GM18861 (cell line): ENCODE measurements around the gene ANKRD65.
"Not testable (repeated sequence)": the region's sequence is repeated elsewhere in the genome, so short reads cannot be mapped to it uniquely, and the experiment has no call there.

ENCODE experiments used
- ATAC-seq: cut with Tn5 transposase; IDR thresholded peaks from one replicate; pipeline ENCODE4 v1.9.1; 2021; ENCODE audit not compliant: unreplicated experiment

Gene ANKRD65

DNA sequence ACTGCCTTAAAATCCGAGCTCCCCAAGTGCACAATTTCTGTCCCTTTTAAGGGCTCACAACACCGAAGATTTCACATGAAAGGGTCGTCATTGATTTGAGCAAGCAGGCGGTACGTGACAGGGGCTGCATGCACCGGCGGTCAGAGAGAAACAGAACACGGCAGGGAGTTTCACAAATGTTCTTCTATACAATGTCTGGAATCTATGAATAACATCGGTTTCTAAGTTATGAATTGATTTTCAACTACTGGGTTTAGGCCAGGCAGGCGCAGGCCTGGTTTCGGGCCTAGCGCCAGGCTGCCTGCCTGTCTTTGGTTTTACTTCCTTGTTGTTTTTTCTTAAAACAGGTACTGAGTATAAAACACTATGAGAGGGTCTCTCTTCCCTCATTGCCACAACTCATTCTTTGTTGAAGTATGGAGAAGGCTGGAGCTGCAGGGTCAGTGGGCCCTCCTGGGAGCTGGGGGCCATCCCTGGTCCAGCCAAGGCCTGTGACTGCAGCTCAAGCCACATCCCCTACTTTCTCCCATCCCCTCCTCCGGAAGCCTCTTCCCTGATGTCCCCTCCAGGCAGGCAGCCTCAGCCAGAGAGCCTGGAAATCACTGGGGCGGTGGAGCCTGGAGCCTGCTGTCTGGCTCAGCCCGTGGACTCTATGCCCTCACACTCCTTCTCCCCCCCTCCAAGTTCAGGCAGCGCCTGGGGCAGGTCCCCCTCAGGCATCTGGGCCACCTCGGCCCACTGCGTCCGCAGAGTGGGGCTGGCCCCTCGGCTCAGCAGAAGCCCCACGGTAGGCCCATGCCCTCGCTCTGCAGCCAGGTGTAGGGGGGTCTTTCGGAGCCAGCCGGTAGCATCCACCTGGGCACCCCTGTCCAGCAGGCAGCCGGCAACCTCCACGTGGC, 2.4 kb downstream of the ANKRD65 start:
- ATAC-seq, result no peak

DNA sequence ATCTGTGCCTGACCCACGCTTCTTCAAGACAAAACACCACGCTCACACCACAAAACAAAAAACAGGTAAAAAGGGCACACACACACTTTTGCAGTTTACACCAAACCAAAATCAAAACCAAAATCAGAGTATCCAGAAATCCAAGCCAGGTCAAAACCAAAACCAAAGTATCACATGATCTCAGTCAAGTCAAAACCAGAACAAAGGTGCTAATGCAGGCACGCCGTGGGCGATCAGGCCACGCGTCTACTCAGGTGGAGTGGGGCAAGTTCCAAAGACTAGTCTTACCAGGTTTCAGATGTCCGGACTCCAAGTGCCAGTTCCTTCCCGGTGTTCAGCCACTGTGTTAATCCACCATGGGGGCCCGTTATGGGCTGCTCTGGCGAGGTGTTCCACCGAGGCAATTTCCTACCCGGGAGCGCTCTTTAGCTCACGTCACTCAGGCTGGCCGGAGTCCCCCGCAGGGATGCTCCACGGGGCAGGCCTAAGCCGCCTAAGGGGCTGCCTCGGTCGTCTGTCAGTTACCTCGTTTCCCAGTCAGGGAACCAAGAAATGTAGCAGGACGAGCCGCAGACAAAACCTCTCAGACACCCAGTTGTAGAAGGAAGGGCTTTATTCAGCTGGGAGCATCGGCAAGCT, 3.1 kb downstream of the ANKRD65 start:
- ATAC-seq, result not testable (repeated sequence)

DNA sequence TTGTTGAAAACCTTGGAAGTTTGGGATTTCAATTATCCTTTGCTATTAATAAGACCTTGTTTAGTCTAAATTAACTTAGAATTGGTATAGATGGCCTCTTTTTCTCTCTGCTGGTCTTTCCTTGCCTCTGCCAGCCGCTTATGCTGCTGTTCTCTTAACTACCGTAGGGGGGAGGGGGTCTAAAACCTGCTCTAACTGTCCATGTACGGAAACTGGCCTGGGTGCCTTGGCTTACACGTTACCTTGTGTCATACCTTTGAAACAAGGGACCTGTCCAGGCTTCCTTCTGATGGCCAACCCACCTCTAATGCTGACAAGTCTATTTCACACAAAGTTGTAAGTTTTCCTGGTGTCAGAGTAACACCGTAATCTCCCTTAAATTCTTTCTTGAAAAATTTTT, 3.7 kb downstream of the ANKRD65 start:
- not testable (repeated sequence) for ATAC-seq

DNA sequence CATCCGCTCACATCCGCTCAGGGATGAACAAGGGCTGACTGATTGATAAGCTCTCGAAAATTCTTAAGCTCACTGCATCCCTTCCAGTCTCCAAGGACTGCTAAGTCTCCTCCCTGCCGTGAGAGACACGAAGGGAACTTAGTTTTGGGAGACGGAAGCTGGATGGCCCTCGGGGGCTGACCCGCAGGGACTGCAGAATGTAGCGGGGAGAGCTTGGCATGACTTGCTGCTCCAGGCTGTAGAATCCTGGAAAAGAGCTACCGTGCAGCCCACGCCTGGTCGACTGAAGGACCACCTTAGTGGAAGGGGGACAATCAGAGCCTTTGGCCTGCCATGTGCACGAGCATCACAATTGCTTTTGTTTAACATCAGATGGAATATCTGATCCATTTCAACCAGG, 5.3 kb downstream of the ANKRD65 start:
- ATAC-seq, result no peak

DNA sequence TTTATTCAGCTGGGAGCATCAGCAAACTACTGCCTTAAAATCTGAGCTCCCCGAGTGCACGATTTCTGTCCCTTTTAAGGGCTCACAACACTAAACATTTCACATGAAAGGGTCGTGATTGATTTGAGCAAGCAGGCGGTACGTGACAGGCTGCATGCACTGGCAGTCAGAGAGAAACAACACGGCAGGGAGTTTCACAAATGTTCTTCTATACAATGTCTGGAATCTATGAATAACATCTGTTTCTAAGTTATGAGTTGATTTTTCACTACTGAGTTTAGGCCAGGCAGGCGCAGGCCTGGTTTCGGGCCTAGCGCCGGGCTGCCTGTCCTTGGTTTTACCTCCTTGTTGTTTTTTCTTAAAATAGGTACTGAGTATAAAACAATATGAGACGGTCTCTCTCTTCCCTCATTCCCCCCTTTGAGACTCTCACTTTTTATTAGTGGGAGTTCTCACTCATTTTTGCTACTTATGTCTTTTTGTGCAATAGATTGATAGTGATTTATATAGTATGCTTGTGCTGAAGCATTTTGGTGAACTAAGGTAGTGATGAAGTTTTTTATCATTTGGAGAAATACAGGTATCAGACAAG, 8.7 kb downstream of the ANKRD65 start:
- ATAC-seq, result not testable (repeated sequence)

DNA sequence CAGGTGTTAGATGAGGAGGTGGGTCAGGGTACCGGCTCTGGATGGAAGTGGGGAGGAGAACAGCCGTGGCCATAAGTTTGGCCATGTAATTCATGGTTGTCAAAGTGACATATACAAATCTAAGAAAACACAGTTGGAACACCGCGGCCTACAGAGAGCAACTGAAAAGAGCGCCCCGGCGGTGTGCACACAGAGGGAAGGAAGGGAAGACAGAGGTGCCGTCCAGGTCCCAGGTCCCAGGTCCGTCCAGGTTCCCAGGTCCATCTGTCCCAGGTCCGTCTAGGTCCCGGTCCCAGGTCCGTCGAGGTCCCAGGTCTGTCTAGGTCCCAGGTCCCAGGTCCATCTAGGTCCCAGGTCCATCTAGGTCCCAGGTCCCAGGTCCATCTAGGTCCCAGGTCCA, 9.4 kb downstream of the ANKRD65 start:
- ATAC-seq, result no peak

DNA sequence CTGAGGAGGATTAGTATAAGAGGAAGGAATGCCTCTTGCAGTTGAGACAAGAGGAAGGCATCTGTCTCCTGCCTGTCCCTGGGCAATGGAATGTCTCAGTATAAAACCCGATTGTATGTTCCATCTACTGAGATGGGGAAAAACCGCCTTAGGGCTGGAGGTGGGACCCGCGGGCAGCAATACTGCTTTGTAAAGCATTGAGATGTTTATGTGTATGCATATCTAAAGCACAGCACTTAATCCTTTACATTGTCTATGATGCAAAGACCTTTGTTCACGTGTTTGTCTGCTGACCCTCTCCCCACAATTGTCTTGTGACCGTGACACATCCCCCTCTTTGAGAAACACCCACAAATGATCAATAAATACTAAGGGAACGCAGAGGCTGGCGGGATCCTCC, 10.8 kb downstream of the ANKRD65 start:
- ATAC-seq, result not testable (repeated sequence)

DNA sequence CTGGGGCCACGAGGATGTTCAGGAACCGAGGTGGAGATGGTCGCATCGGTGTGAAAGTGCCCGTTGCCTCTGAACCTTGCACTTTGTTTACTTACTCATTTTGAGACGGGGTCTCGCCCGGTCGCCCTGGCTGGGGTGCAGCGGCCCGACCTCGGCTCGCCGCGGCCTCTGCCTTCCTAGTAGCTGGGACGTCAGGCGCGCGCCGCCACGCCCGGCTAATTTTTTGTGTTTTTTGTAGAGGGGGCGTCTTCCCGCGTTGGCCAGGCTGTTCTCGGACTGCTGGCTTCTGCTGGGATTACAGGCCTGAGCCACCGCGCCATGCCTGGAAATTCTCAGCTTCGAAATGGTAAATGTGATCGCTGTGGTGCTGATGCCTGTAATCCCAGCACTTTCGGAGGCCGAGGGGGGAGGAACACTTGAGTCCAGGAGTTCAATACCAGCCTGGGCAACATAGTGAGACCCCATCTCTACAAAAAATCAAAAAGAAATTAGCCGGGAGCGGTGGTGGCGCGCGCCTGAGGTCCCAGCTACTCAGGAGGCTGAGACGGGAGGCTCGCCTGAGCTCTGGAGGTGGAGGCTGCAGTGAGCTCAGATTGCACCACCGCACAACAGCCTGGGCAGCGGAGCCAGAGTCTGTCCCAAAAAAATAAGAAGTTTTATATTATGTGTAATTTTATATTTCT, 13.3 kb downstream of the ANKRD65 start:
- no peak for ATAC-seq

DNA sequence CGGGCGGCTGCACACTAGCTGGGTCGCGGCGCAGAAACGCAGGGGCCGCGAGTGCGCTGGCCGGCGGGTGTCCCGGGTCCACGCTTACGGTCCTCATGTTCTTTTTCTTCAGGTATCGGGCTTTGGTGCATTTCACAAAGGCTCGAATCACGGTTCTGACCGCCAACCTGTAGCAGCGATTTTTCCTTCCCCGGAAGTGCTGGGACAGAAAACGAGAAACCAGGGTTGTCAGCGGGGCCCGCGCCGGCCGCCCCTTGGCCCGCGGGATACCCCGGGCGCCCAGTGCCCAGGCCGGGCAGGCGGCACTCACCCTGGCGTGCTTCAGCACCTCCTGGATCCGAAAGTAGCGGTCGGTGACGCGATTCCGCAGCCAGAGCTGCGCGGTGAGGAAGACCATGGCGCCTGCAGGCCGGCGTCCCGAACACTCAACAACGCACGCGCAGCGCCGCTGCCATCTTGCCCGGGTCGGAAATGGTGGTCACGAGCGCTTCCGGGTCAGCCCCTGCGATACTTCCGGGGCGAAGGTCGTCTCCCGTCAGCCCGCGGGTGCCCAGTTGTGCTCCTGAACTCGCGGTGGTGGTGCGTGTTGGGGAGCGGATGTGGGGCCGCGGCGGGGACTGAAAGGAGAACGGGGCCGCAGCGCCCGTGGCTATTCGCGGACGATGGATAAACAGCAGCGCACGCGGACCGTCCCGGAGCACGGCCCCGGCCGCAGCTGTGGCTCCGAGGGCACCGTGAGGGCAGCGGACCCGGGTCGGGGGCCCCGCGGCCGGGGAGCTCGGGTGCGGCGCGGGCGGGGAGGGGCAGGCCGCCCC, 14.0 kb downstream of the ANKRD65 start, which contains the start of gene MRPL20:
Gene MRPL20, minus strand, starts transcription at position 473 of the 815 bp plus-strand sequence. Its CDS starts 76 bp downstream, at position 397.
- peak; percentile 71 for ATAC-seq

DNA sequence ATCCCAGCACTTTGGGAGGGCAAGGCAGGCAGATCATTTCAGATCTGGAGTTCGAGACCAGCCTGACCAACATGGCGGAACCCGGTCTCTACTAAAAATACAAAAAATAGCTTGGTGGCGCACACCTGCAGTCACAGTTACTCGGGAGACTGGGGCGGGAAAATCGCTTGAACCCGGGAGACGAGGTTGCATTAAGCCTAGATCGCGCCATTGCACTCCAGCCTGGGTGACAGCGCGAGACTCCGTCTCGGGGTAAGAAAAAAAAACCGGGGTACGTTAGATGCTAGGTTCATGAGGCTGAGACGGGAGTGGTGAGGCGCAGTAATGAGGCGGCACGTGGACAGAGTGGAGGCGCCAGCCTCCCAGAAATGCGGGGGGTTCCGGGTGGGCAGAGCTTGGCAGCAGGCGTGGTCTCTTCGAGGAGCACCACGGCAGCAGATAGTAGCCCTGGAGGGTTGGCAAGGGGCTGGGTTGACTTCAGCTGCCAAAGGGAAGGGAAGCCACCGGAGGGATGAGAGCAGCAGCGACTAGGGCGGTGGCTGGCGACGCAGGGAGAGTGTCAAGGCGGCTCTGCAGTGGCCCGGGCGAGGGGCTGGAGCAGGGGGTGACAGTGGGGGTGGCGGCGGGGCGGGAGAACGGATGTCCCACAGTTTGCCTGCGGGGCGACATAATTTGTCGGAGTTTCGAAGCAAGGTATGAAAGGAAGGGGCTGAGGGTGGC, 14.8 kb downstream of the ANKRD65 start:
- no peak for ATAC-seq

DNA sequence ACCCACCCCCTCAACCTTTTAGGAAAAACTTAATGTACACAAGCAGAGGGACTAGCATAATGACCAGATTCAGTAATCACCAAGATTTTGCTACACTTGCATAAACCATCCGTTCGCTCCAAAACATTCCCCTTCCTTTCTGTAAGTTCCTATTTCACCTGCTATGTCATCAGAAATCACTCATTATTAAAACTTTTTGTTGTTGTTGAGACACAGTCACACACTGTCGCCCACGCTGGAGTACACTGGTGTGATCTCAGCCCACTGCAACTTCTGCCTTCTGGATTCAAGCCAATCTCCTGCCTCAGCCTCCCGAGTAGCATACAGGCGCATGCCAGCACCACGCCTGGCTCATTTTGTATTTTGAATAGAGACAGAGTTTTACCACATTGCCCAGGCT, 17.4 kb downstream of the ANKRD65 start:
- no peak for ATAC-seq

DNA sequence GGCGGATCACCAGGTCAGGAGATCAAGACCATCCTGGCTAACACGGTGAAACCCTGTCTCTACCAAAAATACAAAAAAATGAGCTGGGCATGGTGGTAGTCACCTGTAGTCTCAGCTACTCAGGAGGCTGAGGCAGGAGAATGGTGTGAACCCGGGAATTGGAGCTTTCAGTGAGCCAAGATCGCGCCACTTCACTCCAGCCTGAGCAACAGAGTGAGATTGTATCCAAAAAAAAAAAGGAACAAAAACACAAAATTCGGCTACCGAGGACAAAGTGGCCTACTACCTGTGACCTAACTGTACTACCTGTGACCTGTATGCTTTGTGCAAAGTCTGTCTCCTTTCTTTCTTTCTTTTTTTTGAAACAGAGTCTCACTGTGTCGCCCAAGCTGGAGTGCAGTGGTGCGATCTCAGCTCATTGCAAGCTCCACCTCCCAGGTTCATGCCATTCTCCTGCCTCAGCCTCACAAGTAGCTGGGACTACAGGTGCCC, 18.1 kb downstream of the ANKRD65 start:
- not testable (repeated sequence) for ATAC-seq

DNA sequence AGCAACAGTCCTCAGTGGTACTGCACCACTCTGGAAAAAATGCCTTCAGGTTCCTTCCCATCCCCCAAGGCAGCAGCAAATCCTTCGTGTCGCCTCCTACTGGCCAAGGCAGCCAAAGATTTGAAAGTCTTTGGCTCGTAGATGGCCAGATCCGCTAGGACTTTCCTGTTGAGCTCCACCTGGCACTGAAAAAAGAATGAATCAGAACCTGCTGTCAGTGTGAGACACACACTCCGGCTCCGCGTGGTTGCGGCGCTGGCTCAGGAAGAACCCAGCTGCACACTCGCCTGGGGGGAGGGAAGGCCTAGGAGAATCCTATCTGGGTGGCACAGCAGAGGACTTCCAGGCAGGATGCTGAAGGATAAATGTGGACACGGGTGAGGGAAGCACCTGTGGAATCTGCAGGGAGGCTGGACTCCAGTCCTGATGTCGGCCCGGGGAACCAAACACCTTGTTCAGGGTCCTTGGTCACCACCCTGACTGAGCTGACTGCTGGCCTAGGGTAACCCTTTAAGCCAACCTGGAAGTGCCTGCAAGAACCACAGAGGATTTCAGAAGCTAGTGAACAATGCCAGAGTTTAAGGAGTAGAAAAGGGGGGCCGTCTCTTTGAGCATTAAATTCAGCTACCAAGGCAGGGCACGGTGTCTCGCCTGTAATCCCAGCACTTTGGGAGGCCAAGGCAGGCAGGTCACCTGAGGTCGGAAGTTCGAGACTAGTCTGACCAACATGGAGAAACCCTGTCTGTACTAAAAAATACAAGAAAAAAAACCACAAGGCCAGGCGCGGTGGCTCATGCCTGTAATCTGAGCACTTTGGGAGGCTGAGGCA, 18.8 kb downstream of the ANKRD65 start:
- no peak for ATAC-seq

DNA sequence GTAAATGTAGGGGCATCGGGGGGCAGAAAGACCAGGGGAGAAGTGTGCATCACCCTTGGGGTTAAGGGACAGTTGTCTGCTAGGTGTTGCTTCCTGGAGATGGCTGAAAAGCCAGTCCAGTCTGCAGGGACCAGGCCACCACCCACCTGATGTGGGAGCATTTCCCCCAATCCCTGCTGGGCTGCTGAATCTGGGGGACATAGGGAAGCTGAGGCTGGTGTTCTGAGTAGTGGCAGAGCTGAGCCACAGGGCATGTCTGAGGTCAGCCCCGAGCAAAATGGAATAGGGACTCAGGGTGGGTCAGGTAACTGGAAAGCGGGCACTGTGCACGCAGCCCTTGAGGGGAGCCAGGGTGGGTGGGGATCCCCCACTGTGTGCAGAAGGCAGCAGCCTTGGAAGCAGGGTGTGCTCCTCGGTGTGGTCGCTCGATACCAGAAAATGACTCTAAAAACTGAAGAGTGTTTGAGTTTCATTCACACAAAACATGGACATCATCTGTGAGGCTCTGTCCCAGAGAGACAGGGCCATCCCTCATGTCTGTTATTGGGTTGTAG, 19.5 kb downstream of the ANKRD65 start:
- no peak for ATAC-seq

DNA sequence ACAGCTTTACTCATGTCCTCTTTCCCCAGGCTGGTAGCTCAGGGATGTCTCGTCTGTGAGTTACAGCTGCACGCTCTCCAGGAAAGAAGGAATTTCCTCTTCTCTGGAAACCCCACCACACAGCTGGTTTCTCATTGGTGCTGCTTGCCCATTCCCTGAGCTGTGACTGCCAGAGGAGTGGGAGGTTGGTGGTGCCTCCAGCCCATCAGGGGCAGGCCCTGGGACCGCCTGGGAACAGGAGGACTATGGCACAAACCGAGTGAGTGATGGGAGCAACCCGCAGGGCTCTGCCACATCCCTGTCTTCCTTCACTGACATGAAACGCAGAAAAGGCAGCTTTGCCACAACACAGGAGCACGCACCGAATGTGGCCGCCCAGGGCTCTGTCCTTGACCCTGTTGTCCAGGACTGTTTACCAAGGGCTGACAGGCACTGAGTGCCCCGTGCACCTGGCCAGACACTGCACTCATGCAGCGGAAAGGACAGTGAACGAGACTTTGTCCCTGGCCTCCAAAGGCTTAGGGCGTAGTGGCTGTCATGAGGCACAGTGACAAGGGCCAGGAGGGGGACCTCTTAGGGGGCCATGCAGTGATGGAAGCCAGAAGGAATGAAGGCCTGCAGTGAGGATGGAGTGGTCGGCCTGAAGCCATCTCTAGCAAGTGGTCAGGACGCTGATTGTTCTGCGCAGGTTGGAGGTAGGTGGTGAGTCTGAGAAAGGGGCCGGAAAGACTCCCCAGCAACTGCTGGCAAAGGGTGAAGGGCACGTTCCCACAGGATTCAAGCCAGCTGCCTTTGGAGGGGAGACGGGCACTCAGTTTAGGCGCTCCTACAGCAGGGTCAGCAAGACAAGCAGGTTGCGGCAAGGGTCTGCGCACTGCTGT, 20.3 kb downstream of the ANKRD65 start:
- ATAC-seq, result no peak

DNA sequence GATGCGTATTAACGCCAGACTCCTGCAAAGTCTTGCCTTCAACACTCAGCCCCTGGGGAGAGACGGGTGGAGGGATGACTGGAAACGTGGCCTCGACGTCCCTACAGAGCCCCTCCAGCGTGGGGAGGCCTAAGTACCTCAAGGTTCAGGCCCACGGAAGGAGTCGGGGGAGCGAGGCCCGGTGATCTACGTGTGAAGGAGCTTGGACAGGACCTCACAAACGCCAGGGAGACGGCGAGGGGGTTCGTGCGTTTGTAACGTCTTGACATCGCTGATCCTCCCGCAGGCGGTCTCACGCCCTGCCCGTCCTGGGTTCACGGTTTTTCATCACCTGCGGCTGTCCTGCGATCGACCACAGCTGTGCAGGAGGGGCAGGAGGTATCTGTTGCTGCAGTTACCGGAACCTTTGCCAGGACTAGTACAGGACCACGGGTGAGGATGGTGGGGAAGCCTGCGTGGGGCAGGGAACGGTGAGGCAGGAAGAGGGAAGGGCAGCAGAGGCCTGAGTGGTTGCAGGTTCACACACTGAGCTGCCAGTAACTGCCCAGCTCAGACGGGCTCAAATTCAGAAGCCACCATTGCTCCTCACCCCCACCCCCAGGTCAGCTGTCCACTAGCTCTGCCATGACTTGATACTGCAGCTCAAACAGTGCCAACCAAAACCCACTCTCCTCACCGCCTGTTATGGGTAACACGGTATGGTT, 21.1 kb downstream of the ANKRD65 start:
- no peak for ATAC-seq
